Kidney (tissue), 14 donors: ENCODE results near the gene CARD9. TPM values are rescaled to one million over a fixed set of nuclear protein-coding genes. Genes with fewer than 3 reads are reported as not detected.

Experiments used
- DNase-seq, 5 donors: peaks; one replicate each; pipeline ENCODE4 v3.0.0-alpha.2; 2013 to 2020
- FAIRE-seq: peaks from 2 replicates; lab custom pipeline; 2012; peaks lifted over from hg19 to GRCh38; lab: Jason Lieb, UNC
- H3K27ac ChIP-seq, 2 donors: one replicate each; pipeline ENCODE4 v1.7.0; 2013; ENCODE audit warnings: low read depth in 2 of 2, low read length in 2 of 2, inconsistent platforms in 1 of 2
- H3K27me3 ChIP-seq: one replicate; pipeline ENCODE4 v1.7.1; 2013; ENCODE audit warnings: low read length, inconsistent platforms; ENCODE audit not compliant: control insufficient read depth, insufficient read depth
- H3K36me3 ChIP-seq, 3 donors: one replicate each; pipeline versions ENCODE4 v1.7.0 to v1.7.1; 2013; ENCODE audit warnings: low read length in 3 of 3, control low read depth in 1 of 3, inconsistent platforms in 1 of 3; ENCODE audit not compliant: insufficient read depth in 3 of 3, control insufficient read depth in 2 of 3
- H3K4me1 ChIP-seq, 3 donors: one replicate each; pipeline versions ENCODE4 v1.7.0 to v1.7.1; 2013; ENCODE audit warnings: low read length in 3 of 3, inconsistent platforms in 1 of 3, low read depth in 1 of 3; ENCODE audit not compliant: control insufficient read depth in 2 of 3, insufficient read depth in 2 of 3
- H3K4me3 ChIP-seq, 3 donors: one replicate each; pipeline versions ENCODE4 v1.7.0 to v1.8.1; 2013; ENCODE audit warnings: low read length in 3 of 3, control low read depth in 1 of 3, inconsistent platforms in 1 of 3
- H3K9ac ChIP-seq, 3 donors: one replicate each; pipeline versions ENCODE4 v1.7.0 to v1.7.1; 2013; ENCODE audit warnings: low read length in 3 of 3, control low read depth in 1 of 3, inconsistent platforms in 1 of 3
- H3K9me3 ChIP-seq, 3 donors: one replicate each; pipeline versions ENCODE4 v1.7.0 to v1.7.1; 2013; ENCODE audit warnings: low read length in 3 of 3, control low read depth in 1 of 3, inconsistent platforms in 1 of 3; ENCODE audit not compliant: control insufficient read depth in 2 of 3, insufficient read depth in 1 of 3
- intact Hi-C: fragments of 100-400 bp; cut with DNase I; formaldehyde crosslinking; loops from one replicate; pipeline ENCODE4 v1.11.1; 2022
- polyA plus RNA-seq: library from polyadenylated mRNA; stranded (reverse); fragments of 350-450 nt; fragmentation: Illumina TruSeq; extraction: RNeasy Lipid Tissue Mini Kit (QIAGEN cat#74804); gene quantifications from one replicate; pipeline ENCODE4 v1.2.3, GENCODE V29; 2014; ENCODE audit warnings: low read depth, low replicate concordance; ENCODE audit not compliant: insufficient read depth
- total RNA-seq: library from RNA; stranded (reverse); fragmentation: NEBNext Ultra II Directional; extraction: Animal tissue kit (Norgen Biotek cat#: 25700); gene quantifications from one replicate; pipeline ENCODE4 v1.2.1, GENCODE V29; 2021
- TF ChIP-seq, protein P1 (sequence below): IDR thresholded peaks from 3 replicates; pipeline ENCODE4 v1.5.1; 2012; ENCODE audit warnings: mild to moderate bottlenecking, moderate library complexity, borderline replicate concordance; ENCODE audit not compliant: insufficient read depth; ENCODE audit errors: extremely low read depth
- donor health status: control.
- donor health status: control.
- donor health status: control.
- donor health status: control.
- donor health status: control.
- donor health status: DM: yes; HTN: yes; CAD: no.
- donor health status: Normal renal cell carcinoma (clear cell type).

Gene CARD9
- total and polyA plus RNA-seq, 2 donors from 2014 or later: 1.5 to 7.0 TPM

DNA sequence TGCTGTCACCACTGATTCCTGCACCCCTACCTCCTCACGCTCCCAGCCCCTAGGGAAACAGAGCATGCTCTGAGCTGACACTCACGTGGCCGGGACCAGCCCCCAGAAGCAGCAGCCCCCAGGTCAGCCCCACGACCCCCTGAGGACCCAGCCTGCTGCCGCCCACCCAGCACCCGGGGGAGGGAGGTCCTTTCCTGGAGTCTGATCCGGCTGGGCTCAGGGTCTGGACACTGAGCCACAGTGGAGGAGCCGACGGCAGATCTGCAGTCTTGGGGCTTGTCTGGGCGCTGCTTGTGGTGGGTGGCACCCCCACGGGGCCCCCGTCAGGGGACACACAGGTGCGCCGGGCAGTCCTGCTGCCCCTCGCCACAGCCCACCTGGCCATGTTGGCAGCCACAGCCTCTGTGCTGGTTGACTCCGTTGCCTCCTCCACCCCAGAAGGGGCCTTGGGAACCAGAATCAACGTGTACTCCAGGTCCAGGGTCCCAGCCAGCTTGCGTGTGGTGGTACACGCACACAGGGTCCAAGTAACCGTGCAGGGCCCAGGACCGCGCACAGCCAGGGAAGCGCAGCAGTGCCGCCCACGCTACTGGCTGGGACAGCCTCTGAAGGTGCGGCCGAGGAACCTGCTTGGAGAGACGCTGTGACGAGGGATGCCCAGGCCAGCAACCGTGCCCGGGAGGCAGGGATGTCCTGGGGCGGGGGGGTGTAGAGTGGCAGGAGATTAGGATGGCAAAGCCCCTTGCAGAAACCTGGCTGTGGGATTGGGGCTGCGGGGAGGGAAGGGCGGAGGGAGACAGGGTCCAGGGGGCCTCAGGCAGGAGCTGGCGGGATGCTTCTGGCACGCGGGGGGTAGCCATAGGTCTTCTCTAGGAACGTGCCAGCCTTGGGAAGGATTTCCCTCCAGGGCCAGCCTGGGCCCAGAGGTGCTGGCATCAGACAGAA, 13.4 kb downstream of the CARD9 start:
- intact Hi-C loops: no loop called here
- Histone ChIP-seq H3K4me1 (peaks cover 0 to 10% (median 0%) of the 10 kb centered on the region in 3 donors), H3K27me3 (no peaks in the 10 kb centered on the region), H3K36me3 (no peaks in the 10 kb centered on the region), H3K9ac (no peak overlapping the region), H3K27ac (no peak overlapping the region), H3K4me3 (no peak overlapping the region), H3K9me3 (no peaks in the 10 kb centered on the region)
- FAIRE-seq: no peak
- TF ChIP-seq, protein P1, sequence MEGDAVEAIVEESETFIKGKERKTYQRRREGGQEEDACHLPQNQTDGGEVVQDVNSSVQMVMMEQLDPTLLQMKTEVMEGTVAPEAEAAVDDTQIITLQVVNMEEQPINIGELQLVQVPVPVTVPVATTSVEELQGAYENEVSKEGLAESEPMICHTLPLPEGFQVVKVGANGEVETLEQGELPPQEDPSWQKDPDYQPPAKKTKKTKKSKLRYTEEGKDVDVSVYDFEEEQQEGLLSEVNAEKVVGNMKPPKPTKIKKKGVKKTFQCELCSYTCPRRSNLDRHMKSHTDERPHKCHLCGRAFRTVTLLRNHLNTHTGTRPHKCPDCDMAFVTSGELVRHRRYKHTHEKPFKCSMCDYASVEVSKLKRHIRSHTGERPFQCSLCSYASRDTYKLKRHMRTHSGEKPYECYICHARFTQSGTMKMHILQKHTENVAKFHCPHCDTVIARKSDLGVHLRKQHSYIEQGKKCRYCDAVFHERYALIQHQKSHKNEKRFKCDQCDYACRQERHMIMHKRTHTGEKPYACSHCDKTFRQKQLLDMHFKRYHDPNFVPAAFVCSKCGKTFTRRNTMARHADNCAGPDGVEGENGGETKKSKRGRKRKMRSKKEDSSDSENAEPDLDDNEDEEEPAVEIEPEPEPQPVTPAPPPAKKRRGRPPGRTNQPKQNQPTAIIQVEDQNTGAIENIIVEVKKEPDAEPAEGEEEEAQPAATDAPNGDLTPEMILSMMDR: no peak
- no peak for DNase-seq

DNA sequence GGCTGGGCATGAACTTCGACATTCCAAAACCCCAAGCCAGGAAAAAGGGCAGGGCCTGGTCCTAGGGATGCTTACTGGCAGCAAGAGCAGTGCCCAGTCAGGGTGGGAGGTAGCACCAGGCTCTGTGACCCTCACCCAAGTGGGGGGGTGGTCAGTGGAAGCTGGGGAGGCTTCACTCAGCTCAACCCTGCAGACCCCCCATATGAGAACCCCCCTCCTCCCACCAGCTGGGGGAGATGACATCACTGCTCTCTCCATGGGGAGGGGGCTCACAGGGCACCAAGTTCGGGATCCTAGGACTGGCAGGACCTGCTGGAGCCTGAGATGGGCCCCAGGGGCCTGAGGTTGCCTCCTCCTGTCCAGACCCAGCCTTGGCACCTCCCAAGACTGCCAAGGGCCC, 14.6 kb downstream of the CARD9 start:
- no peak overlapping the region for H3K27ac ChIP-seq
- H3K9ac ChIP-seq: no peak overlapping the region
- TF ChIP-seq, protein P1: no peak
- no peaks in the 10 kb centered on the region for H3K9me3 ChIP-seq
- intact Hi-C loops: no loop called here
- H3K27me3 ChIP-seq: no peaks in the 10 kb centered on the region
- no peak overlapping the region for H3K4me3 ChIP-seq
- H3K4me1 ChIP-seq: peaks cover 0 to 14% (median 0%) of the 10 kb centered on the region in 3 donors
- no peaks in the 10 kb centered on the region for H3K36me3 ChIP-seq
- no peak for DNase-seq
- no peak for FAIRE-seq

DNA sequence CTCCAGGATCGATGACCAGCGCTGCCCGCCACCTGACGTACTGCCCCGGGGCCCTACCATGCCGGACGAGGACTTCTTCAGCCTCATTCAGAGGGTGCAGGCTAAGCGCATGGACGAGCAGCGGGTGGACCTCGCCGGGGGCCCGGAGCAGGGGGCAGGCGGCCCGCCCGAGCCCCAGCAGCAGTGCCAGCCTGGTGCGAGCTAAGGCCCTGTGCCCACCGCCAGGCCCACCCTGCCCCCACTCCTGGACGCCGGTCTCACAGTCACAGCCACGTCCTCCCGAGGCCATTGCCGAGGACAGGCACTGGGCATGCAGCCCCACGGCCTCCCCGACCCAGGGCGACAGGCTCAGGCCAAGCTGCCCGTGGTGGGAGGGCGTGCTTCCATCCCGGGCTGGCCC, 15.5 kb downstream of the CARD9 start:
- Histone ChIP-seq H3K9me3 (no peaks in the 10 kb centered on the region), H3K9ac (no peak overlapping the region)

More for the DNA sequence above, 15.5 kb downstream of the CARD9 start:
- no peaks in the 10 kb centered on the region for H3K27me3 ChIP-seq
- H3K36me3 ChIP-seq: no peaks in the 10 kb centered on the region
- no peak for DNase-seq
- peaks cover 0 to 11% (median 0%) of the 10 kb centered on the region in 3 donors for H3K4me1 ChIP-seq
- H3K4me3 ChIP-seq: no peak overlapping the region
- intact Hi-C loops: no loop called here
- FAIRE-seq: no peak
- TF ChIP-seq, protein P1: no peak
- no peak overlapping the region for H3K27ac ChIP-seq
